T47D (cell line): ENCODE measurements around the gene RBM4B.
A peak's percentile ranks its signal among the peaks of the same experiment; 100 is the strongest.

ENCODE experiments used
- DNase-seq, 2 experiments: peaks; one replicate each; pipeline versions ENCODE4 v3.0.0 to v3.0.0-alpha.2; 2011 to 2012; ENCODE audit warnings: low read depth in 1 of 2, low spot score in 1 of 2
- JUND ChIP-seq: IDR thresholded peaks from 2 replicates; pipeline ENCODE4 v1.6.1; 2012; ENCODE audit warnings: low read depth
- in situ Hi-C: cut with HindIII; loops from 2 replicates; pipeline ENCODE4 v1.10.0; 2016; ENCODE audit warnings: low sequenced_read_pairs, low pct_unique_long_range_greater_than_20kb

Gene RBM4B

DNA sequence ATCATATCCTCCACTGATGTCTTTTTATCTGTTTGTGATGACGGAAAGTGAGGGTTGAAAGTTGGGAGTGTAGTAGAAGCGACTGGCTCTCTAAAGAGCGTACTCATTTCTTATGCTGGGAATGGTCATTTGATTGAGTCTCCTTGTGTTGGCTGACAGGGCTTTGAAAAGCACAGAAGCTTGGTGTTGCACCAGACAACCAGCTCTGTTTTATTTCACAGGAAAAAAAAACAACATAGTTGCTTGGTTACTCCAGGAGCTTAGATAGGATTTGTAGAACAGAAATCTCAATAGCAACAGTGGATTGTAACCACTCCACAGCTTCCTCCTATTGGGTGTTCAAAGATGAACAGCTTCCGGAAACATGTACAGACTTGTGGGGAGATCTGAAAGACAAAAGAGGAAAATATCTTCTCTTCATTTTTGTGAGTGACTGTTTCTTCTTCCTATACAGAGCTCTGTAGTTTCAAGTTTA, 58.6 kb downstream of the RBM4B start:
- DNase-seq = peak in 1 of 2 experiments; percentile 57
- in situ Hi-C loops = no loop called here
- TF ChIP-seq JUND = no peak

DNA sequence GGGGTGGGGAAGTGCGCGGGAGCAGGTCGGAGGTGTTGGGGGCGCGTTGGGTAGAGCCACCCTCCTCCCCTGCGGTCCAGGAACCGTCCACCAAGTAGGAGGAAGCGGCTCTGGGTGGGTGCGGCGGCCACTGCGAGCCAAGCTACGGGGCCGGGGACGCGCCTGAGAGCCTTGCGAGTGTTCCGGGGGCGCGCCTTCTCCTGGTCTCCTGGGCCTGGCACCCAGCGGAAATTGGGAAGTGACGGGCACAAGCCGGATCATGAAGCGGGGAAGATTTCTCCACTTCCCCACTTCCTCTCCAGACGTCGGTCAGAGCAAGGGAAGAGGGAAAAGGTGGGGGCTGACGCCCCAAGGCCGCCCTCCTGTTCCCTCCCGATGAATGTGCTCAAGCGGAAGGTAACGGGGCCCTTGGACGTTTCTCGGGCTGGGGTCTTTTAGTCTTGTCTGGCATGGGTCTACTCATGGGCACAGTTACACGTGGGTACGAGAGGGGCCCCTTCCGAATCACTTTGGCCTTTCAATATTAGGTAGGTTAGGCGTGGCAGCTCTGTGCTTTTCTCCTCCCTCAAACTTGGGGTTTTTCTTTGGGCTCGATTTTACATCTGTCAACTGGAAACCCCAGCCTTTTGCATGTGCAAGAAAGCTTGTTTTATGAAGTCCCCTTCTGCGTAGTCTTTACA, 60.4 kb downstream of the RBM4B start:
- no peak for TF ChIP-seq JUND
- in situ Hi-C loops = no loop called here
- no peak for DNase-seq

DNA sequence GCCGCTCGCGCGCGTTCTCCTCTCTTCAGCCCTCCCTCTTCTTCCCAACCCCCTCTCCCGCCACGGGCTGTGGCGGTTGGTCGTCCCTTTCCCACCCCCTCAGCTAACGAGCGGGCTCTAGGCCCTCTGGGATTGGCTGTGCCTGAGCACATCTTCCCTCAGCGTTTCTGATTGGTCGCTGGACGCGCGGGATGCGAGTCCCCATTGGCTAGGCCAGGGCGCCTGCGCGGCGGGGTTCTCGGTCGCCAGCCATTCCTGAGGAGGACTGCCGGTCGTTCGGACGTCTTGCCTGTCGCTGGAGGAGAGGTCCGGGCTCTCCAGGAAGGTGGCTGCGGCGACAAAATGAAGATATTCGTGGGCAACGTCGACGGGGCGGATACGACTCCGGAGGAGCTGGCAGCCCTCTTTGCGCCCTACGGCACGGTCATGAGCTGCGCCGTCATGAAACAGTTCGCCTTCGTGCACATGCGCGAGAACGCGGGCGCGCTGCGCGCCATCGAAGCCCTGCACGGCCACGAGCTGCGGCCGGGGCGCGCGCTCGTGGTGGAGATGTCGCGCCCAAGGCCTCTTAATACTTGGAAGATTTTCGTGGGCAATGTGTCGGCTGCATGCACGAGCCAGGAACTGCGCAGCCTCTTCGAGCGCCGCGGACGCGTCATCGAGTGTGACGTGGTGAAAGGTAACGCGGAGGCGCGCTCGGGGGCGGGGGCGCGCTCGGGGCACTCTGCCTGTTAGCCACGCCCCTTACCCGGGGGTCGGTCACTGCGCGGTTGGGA, 61.1 kb downstream of the RBM4B start, which contains the start of gene RBM14:
RBM14 (plus strand) TSS at position 252 of the 776 bp plus-strand sequence; CDS start at position 343, 91 bp downstream.
- TF ChIP-seq JUND = no peak
- in situ Hi-C loops = no loop called here
- peak; percentile 100 for DNase-seq
